HS-5 (cell line): ENCODE measurements around the gene BTBD10.

Experiments
- DNase-seq: peaks from one replicate; pipeline ENCODE4 v3.0.0-alpha.2; 2012; ENCODE audit warnings: low read depth

The BTBD10 gene

GRCh38 chr11:13462901-13463778 is at the start of gene BTBD10:
Gene BTBD10, minus strand, starts transcription at chr11:13463222. Its CDS starts 18,098 bp downstream, at chr11:13445124.
- DNase-seq, result peak; percentile 85

- no peak for DNase-seq
These were observed 40.4 kb upstream of the BTBD10 start for GRCh38 chr11:13503393-13503792.

- no peak for DNase-seq
These were observed 39.5 kb upstream of the BTBD10 start for GRCh38 chr11:13502492-13502891.

GRCh38 chr11:13495929-13496328 is 32.9 kb upstream of the BTBD10 start, which contains the start of gene PTH:
Gene PTH, minus strand, starts transcription at chr11:13495997. Its CDS starts 3,142 bp downstream, at chr11:13492855.
- DNase-seq, result no peak

DNA sequence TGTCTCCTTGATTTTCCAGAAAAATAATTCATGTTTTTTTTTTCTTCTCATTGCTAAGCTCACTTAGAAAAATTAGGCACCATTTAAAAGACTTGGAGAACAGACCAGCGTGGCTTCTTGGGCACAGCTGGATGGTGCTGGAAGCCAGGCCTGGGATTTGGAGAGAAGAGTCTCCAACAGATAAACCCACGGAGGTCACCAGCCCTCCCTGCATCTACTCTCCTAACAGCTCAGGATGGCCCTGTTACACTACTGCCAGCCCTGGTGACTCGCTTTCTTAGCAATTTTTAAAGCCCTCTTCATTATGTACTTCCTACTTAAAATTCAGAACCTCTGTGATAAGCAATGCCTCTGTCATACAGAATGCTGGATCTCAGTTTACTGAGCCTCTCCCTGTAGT is 31.0 kb upstream of the BTBD10 start:
- DNase-seq, result no peak

DNA sequence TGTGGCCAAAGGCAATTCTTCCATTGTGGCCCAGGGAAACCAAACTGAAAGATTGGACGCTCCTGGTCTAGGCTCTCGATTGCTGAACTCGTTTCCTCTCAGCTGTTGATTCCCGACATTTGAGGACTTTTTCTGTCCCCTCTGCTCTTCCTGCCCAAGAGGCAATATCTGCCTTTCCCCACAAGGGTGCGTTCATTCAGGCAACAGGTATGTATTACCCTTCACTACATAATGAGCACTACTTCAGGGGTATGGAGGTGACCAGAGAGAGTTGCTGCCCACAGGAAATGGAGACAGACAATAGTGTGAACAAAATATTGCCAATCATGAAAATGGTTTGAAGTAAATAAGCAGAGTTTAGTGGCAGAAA is 24.6 kb upstream of the BTBD10 start:
- DNase-seq, result no peak

GRCh38 chr11:13486926-13487660 is 24.1 kb upstream of the BTBD10 start:
- DNase-seq, result no peak

- DNase-seq, result no peak
These were observed 17.2 kb upstream of the BTBD10 start for GRCh38 chr11:13480198-13480597.

GRCh38 chr11:13479688-13480087 is 16.7 kb upstream of the BTBD10 start:
- no peak for DNase-seq

GRCh38 chr11:13475091-13475490 is 12.1 kb upstream of the BTBD10 start:
- no peak for DNase-seq

- no peak for DNase-seq
These were observed 10.1 kb upstream of the BTBD10 start for GRCh38 chr11:13473013-13473722.

GRCh38 chr11:13468750-13469149 is 5.7 kb upstream of the BTBD10 start:
- no peak for DNase-seq

GRCh38 chr11:13465909-13466371 is 2.9 kb upstream of the BTBD10 start:
- no peak for DNase-seq

GRCh38 chr11:13463779-13464290 is 813 bp upstream of the BTBD10 start:
- DNase-seq, result no peak

DNA sequence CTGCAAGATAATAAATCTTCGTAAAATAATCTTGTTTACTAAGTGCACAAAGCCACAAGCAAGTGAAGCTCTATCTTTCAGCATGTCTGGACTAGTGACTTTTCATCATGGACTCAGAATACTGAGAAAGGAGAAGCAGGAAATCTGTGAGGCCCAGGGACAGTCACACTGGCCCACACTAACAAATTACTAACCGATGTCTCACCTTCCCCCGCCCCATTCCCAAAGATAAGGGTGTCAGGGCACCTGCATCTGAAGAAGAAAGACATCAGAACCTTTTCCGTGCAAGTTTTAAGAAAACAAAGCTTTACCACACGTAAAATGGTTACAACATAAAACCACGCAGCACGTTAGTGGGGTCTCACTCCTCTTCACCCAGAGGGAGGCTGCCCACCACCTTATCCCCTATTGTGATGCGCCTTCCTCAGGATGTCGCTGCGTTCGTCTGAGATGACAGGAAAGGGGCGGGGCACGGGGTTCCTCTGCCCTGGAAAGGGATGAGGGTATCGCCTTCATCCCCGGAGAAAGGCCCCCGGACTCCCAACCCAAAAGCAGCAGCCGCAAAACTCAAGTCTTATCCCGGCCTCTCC is 616 bp downstream of the BTBD10 start:
- DNase-seq, result peak; percentile 56

DNA sequence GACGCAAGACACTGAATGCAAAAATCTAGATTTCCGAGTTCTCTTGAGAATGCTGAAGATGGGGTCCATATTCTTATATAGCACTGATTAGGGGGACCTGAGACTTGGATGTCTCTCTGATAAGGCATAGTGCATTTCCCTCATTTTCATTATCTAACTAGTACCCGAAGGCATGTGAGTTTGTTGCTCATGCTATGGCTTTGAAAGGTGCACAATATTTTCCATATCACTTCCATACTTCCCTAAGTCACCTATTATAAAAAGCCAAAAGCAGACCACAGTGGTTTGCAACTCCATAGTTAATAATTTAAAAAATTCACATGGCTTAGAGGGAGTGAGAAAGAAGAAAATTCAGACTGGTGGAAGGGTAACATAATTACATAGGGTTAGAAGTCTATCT is 1.7 kb downstream of the BTBD10 start:
- DNase-seq, result no peak

DNA sequence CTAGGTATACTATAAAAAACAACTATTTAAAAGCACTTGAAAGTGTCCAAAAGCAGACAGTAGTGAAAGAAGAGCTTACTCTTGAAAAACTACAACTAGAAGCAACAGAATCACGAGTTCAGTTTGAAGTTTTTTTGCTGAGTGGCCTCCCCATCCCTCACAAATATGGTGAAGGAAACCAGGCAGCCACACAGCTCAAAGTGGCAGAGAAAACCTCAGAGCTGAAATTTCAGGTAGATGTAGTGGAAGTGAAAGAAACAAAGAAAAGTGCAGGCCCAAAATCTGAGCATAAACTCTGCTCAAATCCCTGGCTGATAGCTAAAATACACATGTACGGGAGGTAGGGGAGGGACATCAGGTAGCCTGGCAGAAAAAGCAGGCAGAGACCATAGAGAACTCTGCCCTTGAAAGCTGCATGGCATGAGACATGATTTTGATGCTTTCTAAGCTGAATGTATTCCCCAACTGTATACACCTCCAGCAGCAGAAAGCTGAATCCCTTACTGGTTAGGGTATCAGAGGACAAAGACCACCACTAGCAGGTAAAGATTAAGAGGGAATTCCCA is 12.1 kb downstream of the BTBD10 start:
- DNase-seq, result no peak

GRCh38 chr11:13449522-13449921 is 13.5 kb downstream of the BTBD10 start:
- DNase-seq, result no peak

- DNase-seq, result no peak
These were observed 14.1 kb downstream of the BTBD10 start for GRCh38 chr11:13448876-13449275.

DNA sequence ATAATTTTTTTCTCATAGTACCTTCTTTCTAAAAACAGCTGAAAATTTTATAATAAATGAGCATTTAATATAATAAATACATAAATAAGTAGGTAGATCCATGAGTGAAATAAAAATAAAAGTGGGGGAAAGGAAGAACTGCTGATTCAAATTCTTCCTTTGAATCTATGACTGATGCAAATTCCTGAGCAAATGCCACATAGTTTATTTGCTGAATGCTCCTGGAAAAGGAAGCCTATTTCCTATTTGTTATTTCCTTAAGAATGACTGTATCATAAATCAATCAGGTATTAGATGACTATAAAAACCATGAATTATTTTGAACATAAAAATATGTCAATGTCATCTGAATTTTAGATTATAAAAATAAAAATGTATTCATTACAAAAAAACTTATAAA is 16.6 kb downstream of the BTBD10 start:
- no peak for DNase-seq

GRCh38 chr11:13445588-13445987 is 17.4 kb downstream of the BTBD10 start:
- DNase-seq, result no peak
